ENCODE measurements around the gene NCAPG2. TPM values are rescaled to one million over a fixed set of nuclear protein-coding genes. Genes with fewer than 3 reads are reported as not detected.

NCAPG2 gene
- total and polyA plus RNA-seq, 9 donors: 3.2 to 9.3 (median 5.1) TPM

DNA sequence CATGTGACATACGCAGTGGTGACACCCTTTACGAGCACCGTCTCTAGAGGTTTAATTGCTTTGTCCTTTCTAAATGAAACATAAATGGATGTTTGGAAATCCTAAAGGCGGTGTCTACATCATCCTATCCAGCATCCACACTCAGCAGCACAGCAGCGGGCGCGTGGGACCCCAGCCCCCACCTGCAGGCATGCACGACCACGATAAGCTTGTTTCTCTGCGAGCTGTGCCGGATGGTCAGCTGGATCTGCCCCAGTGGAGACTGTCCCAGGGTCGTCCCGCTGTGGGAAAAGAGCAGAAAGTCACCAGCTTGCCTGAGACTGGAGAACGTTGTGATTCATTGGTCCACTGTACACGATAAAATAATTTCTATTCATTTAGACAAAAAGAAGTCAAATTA is 34.2 kb upstream of the NCAPG2 start:
- H3K4me1 ChIP-seq (ENCODE audit: insufficient read depth): peaks cover 5% of the 10 kb centered on the region

DNA sequence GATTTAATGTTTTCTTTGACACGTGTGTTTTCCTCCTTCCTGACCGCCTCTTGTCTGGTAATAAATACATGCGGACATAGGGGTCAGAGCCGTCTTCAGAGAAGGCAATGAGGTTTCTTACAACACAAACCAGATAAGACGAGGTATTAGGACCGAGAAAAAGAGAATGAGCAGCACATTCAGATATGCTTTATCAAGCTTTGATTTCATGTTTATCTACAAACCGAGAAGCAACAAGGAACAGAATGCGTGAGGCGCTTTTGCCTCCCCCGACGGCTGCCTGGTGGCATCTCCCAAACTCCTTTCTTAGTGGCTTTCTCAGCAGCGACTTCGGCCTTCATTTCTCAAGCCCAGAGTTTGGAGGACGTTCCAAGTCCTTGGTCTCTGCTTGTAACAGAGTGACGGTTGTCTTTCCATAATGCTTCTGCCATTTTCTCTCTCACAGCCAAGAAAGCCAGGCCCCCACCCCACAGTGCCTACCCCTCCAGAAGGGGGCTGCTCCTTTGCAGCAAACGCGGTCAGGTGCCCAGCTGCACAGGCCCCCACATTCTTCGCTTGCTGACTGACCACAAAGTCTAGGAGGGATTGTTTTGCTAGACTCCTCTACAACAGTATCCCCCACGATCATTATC is 32.6 kb upstream of the NCAPG2 start:
- Histone ChIP-seq H3K27ac (no peak overlapping the region), H3K27me3 (no peaks in the 10 kb centered on the region), H3K4me1 (ENCODE audit: insufficient read depth) (peaks cover 5% of the 10 kb centered on the region), H3K4me3 (no peak overlapping the region), H3K36me3 (no peaks in the 10 kb centered on the region), H3K9me3 (no peaks in the 10 kb centered on the region)
- intact Hi-C loops (cut with DNase I): loop anchor here in 1 of 4 donors (10.0 kb wide), 1 partner anchor 78 kb away; no protein-coding TSS in a partner anchor
- TF ChIP-seq, protein P1, sequence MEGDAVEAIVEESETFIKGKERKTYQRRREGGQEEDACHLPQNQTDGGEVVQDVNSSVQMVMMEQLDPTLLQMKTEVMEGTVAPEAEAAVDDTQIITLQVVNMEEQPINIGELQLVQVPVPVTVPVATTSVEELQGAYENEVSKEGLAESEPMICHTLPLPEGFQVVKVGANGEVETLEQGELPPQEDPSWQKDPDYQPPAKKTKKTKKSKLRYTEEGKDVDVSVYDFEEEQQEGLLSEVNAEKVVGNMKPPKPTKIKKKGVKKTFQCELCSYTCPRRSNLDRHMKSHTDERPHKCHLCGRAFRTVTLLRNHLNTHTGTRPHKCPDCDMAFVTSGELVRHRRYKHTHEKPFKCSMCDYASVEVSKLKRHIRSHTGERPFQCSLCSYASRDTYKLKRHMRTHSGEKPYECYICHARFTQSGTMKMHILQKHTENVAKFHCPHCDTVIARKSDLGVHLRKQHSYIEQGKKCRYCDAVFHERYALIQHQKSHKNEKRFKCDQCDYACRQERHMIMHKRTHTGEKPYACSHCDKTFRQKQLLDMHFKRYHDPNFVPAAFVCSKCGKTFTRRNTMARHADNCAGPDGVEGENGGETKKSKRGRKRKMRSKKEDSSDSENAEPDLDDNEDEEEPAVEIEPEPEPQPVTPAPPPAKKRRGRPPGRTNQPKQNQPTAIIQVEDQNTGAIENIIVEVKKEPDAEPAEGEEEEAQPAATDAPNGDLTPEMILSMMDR (IDR thresholded peaks at IDR 0.05): no peak
- TF ChIP-seq EP300 (IDR thresholded peaks at IDR 0.05) (no peak), POLR2A (IDR thresholded peaks at IDR 0.05) (no peak)
- DNase-seq: no peak
- 78 to 85% (median 84%) methylated on average over 19 of the region's 19 CpGs for WGBS, 3 donors

More for the DNA sequence above, 34.2 kb upstream of the NCAPG2 start:
- H3K27me3 ChIP-seq: no peaks in the 10 kb centered on the region
- whole genome bisulfite sequencing, 3 donors: 77 to 89% (median 78%) methylated on average over 15 of the region's 15 CpGs
- TF ChIP-seq, protein P1 (IDR thresholded peaks at IDR 0.05): no peak
- TF ChIP-seq EP300 (IDR thresholded peaks at IDR 0.05) (no peak), POLR2A (IDR thresholded peaks at IDR 0.05) (no peak)
- no peaks in the 10 kb centered on the region for H3K9me3 ChIP-seq
- intact Hi-C loops (cut with DNase I): loop anchor here in 1 of 4 donors (10.0 kb wide), 1 partner anchor 76 kb away; no protein-coding TSS in a partner anchor
- no peak overlapping the region for H3K4me3 ChIP-seq
- no peak overlapping the region for H3K27ac ChIP-seq
- no peak for DNase-seq
- no peaks in the 10 kb centered on the region for H3K36me3 ChIP-seq

DNA sequence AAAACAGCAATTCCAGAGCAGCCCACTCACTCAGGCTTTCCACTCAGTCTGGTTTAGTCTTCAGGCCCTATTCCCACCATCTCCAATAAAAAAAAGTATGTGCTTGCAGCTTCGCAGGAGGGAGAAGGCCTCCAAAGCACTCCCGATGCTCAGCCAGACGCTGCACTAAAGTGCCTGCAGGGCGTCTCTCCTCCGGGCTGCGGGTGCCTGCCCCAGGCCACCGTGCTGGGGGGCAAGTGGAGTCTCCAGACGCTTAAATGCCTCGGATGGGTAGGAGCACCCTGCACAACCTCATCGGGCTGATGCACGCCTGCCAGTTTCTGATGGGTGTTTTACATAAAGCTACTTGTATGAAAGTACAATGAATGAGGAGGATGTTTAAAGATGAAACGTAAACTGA is 31.3 kb upstream of the NCAPG2 start:
- H3K4me3 ChIP-seq: no peak overlapping the region
- peaks cover 5% of the 10 kb centered on the region for H3K4me1 ChIP-seq (ENCODE audit: insufficient read depth)
- H3K27ac ChIP-seq: no peak overlapping the region
- H3K27me3 ChIP-seq: no peaks in the 10 kb centered on the region
- WGBS, 3 donors: 33 to 81% (median 68%) methylated on average over 12 of the region's 12 CpGs
- intact Hi-C loops (cut with DNase I): loop anchor here in 1 of 4 donors (10.0 kb wide), 1 partner anchor 79 kb away; no protein-coding TSS in a partner anchor
- no peaks in the 10 kb centered on the region for H3K36me3 ChIP-seq
- TF ChIP-seq, protein P1 (IDR thresholded peaks at IDR 0.05): no peak
- TF ChIP-seq EP300 (IDR thresholded peaks at IDR 0.05) (no peak), POLR2A (IDR thresholded peaks at IDR 0.05) (no peak)
- no peak for DNase-seq
- H3K9me3 ChIP-seq: no peaks in the 10 kb centered on the region

DNA sequence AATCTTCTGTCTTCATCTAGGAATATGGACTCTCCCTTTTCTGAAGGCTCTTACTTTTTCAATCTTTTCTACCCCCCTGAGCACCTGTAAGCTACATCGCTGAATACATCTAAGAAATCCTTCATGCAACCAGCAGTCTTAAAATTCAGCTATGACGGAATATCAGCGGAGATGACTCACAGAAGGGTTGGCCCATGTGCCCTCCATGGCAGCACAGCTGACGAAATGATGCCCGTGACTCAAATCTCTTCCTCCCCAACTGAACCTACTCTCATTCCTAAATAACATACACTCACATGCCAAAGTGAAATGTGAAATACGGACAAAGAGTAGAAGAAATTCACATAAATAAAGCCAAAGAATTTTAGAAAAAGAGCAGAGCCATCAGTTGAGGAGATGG is 30.3 kb upstream of the NCAPG2 start:
- TF ChIP-seq POLR2A (IDR thresholded peaks at IDR 0.05) (no peak), EP300 (IDR thresholded peaks at IDR 0.05) (no peak)
- TF ChIP-seq, protein P1 (IDR thresholded peaks at IDR 0.05): no peak
- peaks cover 3% of the 10 kb centered on the region for H3K4me1 ChIP-seq (ENCODE audit: insufficient read depth)
- no peak for DNase-seq
- no peaks in the 10 kb centered on the region for H3K27me3 ChIP-seq
- H3K36me3 ChIP-seq: no peaks in the 10 kb centered on the region
- no peaks in the 10 kb centered on the region for H3K9me3 ChIP-seq
- no peak overlapping the region for H3K27ac ChIP-seq
- intact Hi-C loops (cut with DNase I): loop anchor here in 1 of 4 donors (10.0 kb wide), 1 partner anchor 80 kb away; no protein-coding TSS in a partner anchor
- 59 to 90% (median 81%) methylated on average over 6 of the region's 6 CpGs for WGBS, 3 donors
- no peak overlapping the region for H3K4me3 ChIP-seq
